Epithelial cell of esophagus (primary cell): ENCODE results near the gene HIPK1.
"Not testable (repeated sequence)": the region's sequence is repeated elsewhere in the genome, so short reads cannot be mapped to it uniquely, and the experiment has no call there.

Source experiments
- DNase-seq: peaks from one replicate; pipeline ENCODE4 v3.0.0; 2010; ENCODE audit warnings: low read depth
- H3K4me3 ChIP-seq: 2 replicates; pipeline ENCODE4 v1.5.1; 2011; ENCODE audit warnings: mild to moderate bottlenecking, low read length, control low read depth
- TF ChIP-seq, protein P1 (sequence below): IDR thresholded peaks from 2 replicates; pipeline ENCODE4 v1.5.1; 2011; ENCODE audit warnings: low read depth, mild to moderate bottlenecking, low read length, control low read depth, inconsistent platforms; ENCODE audit not compliant: insufficient read depth; ENCODE audit errors: missing control alignments

The HIPK1 gene

DNA sequence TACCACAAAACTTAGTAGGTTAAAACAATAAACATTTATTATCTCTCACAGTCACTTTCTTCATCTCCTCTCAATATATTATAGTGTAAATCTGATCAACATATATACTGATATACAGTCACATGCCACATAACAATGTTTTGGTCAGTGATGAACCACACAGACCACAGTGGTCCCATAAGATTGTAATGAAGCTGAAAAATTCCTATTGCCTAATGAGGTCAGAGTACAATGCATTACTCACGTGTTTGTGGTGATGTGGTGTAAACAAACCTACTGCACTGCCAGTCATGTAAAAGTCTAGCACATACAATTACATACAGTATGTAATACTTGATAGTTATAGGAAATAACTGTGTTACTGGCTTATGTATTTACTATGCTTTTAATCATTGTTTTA is 80.3 kb downstream of the HIPK1 start:
- TF ChIP-seq, protein P1, sequence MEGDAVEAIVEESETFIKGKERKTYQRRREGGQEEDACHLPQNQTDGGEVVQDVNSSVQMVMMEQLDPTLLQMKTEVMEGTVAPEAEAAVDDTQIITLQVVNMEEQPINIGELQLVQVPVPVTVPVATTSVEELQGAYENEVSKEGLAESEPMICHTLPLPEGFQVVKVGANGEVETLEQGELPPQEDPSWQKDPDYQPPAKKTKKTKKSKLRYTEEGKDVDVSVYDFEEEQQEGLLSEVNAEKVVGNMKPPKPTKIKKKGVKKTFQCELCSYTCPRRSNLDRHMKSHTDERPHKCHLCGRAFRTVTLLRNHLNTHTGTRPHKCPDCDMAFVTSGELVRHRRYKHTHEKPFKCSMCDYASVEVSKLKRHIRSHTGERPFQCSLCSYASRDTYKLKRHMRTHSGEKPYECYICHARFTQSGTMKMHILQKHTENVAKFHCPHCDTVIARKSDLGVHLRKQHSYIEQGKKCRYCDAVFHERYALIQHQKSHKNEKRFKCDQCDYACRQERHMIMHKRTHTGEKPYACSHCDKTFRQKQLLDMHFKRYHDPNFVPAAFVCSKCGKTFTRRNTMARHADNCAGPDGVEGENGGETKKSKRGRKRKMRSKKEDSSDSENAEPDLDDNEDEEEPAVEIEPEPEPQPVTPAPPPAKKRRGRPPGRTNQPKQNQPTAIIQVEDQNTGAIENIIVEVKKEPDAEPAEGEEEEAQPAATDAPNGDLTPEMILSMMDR: no peak
- no peak overlapping the region for H3K4me3 ChIP-seq
- peak; percentile 47 for DNase-seq

DNA sequence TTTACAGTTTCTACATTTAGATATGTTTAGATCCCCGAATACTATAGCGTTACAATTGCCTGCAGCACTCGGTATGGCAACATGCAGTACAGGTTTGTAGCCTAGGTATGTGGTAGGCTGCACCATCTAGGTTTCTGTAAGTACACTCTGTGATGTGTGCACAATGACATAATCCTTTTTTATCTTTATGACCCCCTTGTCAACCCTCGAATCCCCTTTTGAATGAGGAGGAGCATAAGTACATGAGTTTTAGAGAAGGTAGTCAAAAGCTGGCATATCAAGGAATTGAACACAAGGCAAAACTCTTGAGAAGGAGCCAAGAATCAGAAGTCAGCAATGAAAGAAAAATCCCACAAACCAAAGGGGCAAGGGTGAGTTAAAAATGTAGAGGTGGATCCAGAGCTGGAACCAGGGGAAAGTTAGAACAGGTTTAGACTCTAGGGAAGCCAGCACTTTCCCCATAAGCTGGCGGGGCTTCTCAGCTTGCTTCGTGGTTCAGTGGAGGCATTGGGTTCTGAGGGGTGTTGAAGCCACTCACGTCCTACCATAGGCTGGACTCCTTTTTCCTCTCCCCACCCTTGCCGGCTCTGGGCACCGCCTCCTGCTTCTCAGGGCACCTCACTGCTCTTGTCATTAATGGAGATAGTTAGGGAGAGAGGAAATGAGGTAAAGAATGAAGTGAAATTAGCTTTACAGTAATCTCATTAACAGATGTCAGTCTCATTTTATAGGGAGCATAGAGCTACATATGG is 81.5 kb downstream of the HIPK1 start:
- H3K4me3 ChIP-seq: no peak overlapping the region
- DNase-seq: no peak
- TF ChIP-seq, protein P1: no peak

DNA sequence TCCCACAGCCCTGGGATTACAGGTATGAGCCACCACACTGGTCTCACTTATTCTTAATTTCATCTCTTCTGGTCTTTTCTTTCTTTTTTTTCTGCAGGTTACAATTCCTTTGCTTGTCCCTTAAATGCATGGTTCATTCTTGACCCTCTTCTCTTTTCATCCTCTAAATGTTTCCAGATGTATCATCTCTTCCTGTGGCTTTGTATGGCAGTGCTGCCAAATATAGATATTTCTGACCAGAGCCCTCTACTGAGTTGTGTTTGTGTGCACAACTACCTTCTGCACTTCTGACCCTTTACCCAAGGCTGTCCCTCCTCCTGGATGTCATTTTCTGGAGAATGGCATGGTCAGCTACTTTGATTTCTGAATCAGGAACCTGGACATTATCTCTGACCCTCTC is 82.7 kb downstream of the HIPK1 start:
- DNase-seq: no peak
- H3K4me3 ChIP-seq: no peak overlapping the region
- TF ChIP-seq, protein P1: no peak

DNA sequence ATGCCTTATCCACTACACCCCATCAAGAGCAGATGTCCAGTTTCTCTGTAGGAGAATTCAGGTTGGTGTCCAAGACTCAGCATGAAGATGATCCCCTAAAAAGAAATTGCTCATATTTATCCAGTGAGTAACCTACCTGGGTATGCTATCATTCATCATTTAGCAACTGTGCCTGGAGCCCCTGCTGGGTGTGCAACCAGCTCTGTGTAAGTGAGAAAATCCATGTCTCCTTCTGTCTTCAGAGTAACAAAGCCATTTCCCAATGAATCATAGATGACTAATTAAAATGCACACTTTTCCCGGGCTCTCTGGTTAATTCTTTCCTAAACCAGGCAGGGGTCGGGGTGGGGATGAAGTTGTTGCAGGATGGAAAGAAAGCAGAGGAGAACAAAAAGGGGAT is 86.0 kb downstream of the HIPK1 start:
- TF ChIP-seq, protein P1: no peak
- peak; percentile 87 for DNase-seq
- no peak overlapping the region for H3K4me3 ChIP-seq

DNA sequence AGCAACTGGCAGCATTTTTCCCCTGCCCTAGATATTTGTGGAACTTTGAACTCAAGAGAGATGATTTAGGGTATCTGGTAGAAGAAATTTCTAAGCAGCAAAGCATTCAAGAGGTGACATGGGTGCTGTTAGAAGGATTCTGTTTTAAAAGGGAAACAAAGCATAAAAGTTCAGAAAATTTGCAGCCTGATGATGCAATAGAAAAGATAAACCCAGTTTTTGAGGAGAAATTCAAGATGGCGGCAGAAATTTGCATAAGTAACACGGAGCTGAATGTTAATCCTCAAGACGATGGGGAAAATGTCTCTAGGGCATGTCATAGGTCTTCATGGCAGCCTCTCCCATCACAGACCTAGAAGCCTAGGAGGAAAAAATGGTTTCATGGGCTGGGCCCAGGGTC is 90.6 kb downstream of the HIPK1 start:
- not testable (repeated sequence) for DNase-seq, H3K4me3 ChIP-seq

DNA sequence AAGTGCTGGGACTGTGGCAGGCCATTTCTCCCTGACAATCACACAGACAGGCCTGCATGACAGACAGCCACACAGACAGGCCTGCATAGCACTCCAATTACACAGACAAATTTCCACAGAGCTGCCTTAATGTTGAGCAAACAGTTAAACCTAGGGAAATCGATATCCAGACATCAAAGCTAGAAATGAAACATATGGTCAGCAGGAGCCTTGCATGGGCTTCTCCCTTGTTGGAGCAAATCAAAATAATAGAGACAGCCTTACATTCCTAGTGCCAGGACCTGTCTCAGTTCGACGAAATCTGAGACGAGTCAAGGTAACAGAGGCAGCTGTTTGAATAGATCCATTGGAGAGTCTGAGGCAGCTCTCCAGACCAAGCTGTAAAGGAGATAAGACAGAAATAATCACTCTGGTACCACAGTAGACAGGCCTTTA is 92.6 kb downstream of the HIPK1 start:
- DNase-seq: no peak
- H3K4me3 ChIP-seq: no peak overlapping the region
- TF ChIP-seq, protein P1: no peak

DNA sequence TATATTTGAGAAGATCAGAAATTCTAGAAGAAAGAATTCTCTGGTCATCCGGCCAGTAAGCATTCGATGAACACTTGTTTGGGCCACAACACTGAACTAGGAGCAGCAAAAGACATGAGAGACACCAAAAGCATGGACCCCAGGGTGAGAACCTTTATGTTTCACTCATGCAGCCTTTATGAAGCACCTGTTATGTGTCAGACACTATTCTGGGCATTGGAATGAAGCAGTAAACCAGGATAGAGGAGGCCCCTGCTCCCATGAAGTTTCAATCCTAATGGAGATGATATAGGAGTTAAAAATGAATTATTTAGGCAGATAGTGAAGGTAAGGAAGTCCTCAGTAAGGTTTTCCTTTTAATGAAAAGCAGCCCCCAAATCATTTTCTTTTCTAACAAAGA is 93.8 kb downstream of the HIPK1 start:
- TF ChIP-seq, protein P1: no peak
- H3K4me3 ChIP-seq: no peak overlapping the region
- no peak for DNase-seq
